SU-DHL-6 (cell line): Measurements from ENCODE around the gene ANKRD31.

Source experiments
- CTCF ChIP-seq: fragments of 200-600 bp; sonication (generic); IDR thresholded peaks from one replicate; pipeline ENCODE4 v1.5.1; 2017; ENCODE audit warnings: antibody characterized with exemption, mild to moderate bottlenecking, low read length, moderate library complexity; ENCODE audit not compliant: insufficient read depth, poor library complexity, severe bottlenecking
- EZH2phosphoT487 ChIP-seq: fragments of 200-600 bp; sonication (generic), shearing (Covaris generic); conservative IDR thresholded peaks from 2 replicates; pipeline ENCODE4 v1.6.1; 2018; ENCODE audit warnings: mild to moderate bottlenecking, antibody characterized with exemption, low read length, moderate library complexity, mixed read lengths

- TF ChIP-seq EZH2phosphoT487 (no peak), CTCF (no peak)
Observed at GRCh38 chr5:75148051-75148450, 88.6 kb downstream of the ANKRD31 start.
